ENCODE measurements around the gene NXN.
"Not testable (repeated sequence)": the region's sequence is repeated elsewhere in the genome, so short reads cannot be mapped to it uniquely, and the experiment has no call there.

Gene NXN

DNA sequence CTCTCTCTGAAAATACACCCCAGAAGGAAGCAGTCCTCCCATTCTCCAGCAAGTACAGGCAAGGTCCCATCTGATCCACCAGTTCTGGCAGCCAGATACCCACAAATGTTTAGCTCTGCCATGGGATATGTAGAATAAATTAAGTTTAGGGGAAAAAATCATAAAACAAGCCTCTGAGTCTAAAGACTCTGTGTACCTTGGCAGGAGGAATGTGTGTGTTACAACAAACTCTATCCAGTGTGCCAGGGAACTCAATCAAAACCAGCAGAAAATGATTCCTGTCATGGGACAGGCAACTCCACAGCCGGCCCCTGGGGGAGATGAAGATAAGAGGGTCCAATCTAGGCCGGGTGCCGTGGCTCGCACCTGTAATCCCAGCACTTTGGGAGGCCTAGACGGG is 124.0 kb downstream of the NXN start:
- DNase-seq = no peak

DNA sequence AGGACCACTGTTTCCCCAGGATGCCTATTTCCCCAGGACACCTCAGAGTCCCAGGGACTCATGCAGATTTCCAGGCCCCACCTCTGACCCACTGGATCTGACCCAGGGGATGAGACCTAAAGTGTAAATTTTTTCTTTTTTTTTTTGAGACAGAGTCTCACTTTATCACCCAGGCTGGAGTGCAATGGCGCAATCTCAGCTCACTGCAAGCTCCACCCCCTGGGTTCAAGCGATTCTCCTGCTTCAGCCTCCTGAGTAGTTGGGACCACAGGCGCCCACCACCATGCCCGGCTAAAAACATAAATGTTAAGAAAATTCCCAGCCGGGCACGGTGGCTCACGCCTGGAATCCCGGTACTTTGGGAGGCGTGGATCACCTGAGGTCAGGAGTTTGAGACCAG is 126.7 kb downstream of the NXN start:
- not testable (repeated sequence) for DNase-seq

- DNase-seq = no peak
Measured at GRCh38 chr17:852349-852748, 127.2 kb downstream of the NXN start.

GRCh38 chr17:851924-852323 is 127.7 kb downstream of the NXN start:
- no peak for DNase-seq

- DNase-seq = no peak
Measured at GRCh38 chr17:850851-851763, 128.5 kb downstream of the NXN start.

- no peak for DNase-seq
Measured at GRCh38 chr17:850086-850850, 129.3 kb downstream of the NXN start.

GRCh38 chr17:848402-848801 is 131.2 kb downstream of the NXN start:
- no peak for DNase-seq

GRCh38 chr17:846901-847843 is 132.4 kb downstream of the NXN start:
- no peak for DNase-seq

GRCh38 chr17:841313-841712 is 138.3 kb downstream of the NXN start:
- DNase-seq = no peak

DNA sequence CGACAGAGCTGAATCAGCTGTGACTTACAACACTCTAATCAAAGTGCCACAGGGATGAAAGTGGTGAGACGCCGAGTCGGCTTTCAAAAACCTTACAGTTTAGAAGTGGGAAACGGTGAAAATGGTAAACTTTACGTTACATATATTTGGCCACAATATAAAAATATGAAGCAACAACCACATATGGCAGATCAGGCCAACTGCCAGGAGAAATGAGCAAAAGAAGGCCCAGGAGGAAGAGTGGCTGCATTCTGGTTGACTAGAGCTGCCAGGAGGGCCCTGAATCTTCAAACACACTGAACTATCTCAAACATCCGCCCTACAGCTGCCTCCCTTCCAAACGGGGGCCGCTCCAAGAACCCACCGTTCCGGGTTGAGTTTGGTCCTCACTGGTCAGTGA is 141.1 kb downstream of the NXN start:
- DNase-seq = no peak

GRCh38 chr17:836151-836550 is 143.4 kb downstream of the NXN start:
- no peak for DNase-seq

GRCh38 chr17:835721-836120 is 143.9 kb downstream of the NXN start:
- DNase-seq = not testable (repeated sequence)

DNA sequence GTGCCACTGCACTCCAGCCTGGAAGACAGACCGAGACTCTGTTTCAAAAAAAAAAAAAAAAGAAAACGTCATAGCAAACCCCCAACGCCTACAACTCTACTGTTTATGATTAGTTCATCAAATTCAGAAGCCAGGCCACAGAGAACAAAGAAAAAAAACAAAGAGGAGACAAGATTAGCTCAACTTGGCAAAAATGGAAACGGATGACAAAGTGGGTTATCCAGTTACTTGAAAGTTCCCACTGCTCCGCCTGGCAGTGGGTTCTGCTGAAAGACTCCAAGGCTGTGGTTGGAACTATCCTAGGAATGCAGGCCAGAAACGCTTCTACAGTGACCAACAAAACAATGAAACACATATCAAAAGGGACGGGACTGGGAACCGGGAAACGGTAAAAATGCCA is 144.3 kb downstream of the NXN start:
- DNase-seq = no peak

DNA sequence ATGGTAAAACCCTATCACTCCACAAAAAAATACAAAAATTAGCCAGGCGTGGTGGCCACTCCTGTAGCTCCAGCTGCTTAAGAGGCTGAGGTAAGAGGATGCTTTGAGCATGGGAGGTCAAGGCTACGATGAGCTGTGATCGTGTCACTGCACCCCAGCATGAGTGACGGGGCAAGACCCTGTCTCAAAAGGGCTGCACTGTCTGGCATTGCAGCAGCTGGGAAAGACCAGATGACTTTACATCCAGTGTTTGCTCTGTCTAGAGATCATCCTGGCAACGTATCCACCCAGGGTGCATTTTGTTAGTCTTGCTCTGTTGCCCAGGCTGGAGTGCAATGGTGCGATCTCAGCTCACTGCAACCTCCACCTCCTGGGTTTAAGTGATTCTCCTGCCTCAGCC is 145.4 kb downstream of the NXN start:
- no peak for DNase-seq

DNA sequence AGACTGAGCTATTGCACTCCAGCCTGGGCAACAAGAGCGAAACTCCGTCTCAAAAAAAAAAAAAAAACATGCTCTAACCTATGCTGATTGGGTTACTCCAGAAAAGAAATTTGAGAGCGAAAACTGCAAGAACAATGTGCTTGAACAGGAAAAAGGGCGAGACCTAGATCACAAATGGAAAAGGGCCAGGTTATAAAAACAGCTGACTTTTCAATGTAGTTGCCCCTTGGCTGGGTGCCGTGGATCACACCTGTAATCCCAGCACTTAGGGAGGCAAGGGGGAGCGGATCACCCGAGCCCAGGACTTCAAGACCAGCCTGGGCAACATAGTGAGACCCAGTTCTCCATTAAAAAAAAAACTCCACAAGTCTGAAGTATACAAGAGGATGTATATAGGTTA is 148.6 kb downstream of the NXN start:
- no peak for DNase-seq

- no peak for DNase-seq
Measured at GRCh38 chr17:830381-830780, 149.2 kb downstream of the NXN start.

- DNase-seq = not testable (repeated sequence)
Measured at GRCh38 chr17:829614-830013, 150.0 kb downstream of the NXN start.

- DNase-seq = no peak
Measured at GRCh38 chr17:828761-829160, 150.8 kb downstream of the NXN start.

- DNase-seq = no peak
Measured at GRCh38 chr17:826778-827177, 152.8 kb downstream of the NXN start.

DNA sequence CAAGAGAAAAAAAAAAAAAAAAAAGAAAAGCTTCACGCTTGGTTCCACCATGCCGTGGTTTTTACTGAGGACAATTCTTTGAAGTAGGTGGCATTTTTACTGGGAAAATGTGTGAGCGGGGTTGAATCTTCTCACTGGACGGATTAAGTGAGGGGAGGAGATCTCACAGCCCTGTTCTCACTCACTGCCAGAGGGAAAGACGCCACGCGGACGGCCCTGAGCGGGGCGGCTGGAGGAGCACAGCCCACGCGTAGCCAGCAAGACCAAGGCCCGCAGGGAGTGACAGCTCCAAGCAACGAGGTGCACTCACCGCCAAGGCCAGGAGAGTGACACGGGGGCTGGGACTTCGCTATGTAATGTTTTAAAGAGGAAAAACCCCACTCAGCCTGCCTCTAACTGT is 154.4 kb downstream of the NXN start:
- DNase-seq = no peak

DNA sequence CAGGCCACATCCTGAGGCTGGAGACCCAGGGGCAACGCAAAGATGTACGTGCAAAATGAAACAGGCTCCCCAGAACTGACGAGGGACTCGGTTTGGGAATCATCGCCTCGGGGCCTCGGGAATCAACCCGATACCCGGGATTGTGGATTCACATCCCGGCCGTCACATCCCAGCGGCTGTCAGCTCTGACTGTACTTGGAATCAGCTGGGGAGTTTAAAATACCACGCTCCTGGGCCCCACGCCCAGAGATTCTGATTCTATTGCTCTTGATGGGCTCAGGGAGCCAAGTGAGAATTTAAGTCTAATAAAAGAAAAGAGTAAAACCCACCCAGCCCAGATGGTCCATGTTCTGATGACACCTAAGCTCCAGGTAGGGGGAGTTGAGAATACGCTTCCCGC is 155.2 kb downstream of the NXN start:
- DNase-seq = no peak

GRCh38 chr17:823501-823902 is 156.1 kb downstream of the NXN start:
- no peak for DNase-seq

GRCh38 chr17:819251-819650 is 160.3 kb downstream of the NXN start:
- no peak for DNase-seq

Measured in NCI-H1930 (cell line).